HG02970 (cell line): Measurements from ENCODE around the gene PTPRT.

Source experiments
- ATAC-seq: cut with Tn5 transposase; IDR thresholded peaks from one replicate; pipeline ENCODE4 v1.9.1; 2021; ENCODE audit warnings: mild to moderate bottlenecking, moderate library complexity, moderate number of reproducible peaks; ENCODE audit not compliant: unreplicated experiment, low FRiP score

Gene PTPRT

DNA sequence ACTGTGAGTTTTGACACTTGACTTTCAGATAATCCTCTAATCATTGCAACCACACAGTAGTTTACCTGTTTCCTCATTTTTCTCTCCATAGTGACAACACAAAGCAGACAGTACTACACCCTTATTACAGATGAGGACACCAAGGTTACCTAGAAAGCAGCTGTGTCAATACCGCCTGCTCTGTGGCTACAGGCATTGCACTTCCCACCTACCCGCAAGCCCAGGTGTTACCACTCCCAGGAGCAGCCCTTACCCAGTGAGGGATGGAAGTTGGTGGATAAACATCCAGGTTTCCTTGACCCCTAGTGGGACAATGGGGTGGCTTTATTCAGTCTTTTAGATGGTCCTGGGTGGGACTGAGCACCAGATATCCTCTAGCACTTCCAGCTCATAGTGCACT is 503.6 kb downstream of the PTPRT start:
- ATAC-seq = no peak

GRCh38 chr20:42678895-42679294 is 510.8 kb downstream of the PTPRT start:
- no peak for ATAC-seq

GRCh38 chr20:42656130-42656529 is 533.6 kb downstream of the PTPRT start:
- no peak for ATAC-seq

DNA sequence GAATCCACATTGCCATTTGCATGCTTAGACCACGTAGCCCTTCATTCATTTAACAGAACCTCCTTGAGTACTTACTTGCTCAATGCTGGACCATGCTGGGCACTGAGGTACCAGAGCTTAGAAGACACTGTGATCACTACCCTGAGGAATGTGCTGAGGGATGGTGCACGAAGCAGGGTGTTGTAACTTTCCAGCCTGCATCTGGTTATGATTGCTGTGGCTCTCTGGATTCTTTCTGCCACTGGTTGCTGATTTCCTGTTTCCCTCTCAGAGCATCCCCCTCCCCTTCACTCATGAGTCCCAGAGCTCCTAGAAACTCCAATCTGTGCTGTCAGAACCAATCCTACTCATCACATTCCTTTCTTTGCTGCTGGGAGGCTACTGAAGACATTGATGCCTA is 537.4 kb downstream of the PTPRT start:
- ATAC-seq = no peak

DNA sequence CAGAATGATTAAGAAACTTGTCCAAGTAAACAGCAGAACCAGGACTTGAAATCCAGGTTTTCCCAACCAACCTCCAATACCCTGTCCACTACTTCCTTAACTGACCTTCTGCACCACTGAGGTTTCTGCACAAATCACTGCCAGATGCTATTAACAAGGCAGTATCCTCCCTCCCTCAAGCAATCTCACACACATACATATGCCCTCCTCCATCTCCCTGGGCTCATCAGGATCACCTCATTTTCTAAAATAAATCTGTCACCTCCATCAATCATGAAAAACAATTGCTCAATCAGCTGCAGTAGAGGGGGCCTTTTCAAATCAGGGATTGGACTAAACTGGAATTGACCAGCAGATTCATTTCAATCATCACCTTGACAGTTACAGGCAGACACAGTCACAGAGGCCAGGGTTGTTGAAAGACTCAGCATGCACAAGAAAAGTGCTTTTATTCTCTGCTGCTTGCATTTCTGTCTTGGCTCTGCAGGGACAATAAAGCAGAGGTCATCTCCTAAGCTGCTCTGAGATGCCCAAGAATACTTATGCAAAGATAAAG is 539.4 kb downstream of the PTPRT start:
- no peak for ATAC-seq

- ATAC-seq = no peak
These were observed 540.0 kb downstream of the PTPRT start for GRCh38 chr20:42649748-42650147.

GRCh38 chr20:42646250-42646649 is 543.5 kb downstream of the PTPRT start:
- no peak for ATAC-seq

- ATAC-seq = no peak
These were observed 547.8 kb downstream of the PTPRT start for GRCh38 chr20:42641886-42642285.

DNA sequence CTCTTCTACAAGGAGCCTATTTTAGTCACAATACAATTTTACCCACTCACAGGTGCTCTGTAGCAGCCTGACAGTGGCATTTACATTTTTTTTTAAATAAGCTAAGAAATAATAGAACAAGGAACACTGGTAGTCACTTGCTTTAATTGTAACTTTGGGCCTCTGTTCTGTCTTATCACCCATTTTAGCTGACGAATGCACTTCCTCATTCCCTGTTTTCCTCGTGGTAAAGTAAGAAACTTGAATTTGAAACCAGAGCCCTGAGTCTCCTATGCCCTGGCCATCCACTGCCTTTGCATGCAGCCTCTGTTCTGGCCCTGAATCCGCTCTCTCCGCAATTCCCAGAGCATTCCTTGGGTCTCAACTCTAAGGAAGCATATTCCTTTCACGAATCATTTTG is 550.6 kb downstream of the PTPRT start:
- no peak for ATAC-seq

DNA sequence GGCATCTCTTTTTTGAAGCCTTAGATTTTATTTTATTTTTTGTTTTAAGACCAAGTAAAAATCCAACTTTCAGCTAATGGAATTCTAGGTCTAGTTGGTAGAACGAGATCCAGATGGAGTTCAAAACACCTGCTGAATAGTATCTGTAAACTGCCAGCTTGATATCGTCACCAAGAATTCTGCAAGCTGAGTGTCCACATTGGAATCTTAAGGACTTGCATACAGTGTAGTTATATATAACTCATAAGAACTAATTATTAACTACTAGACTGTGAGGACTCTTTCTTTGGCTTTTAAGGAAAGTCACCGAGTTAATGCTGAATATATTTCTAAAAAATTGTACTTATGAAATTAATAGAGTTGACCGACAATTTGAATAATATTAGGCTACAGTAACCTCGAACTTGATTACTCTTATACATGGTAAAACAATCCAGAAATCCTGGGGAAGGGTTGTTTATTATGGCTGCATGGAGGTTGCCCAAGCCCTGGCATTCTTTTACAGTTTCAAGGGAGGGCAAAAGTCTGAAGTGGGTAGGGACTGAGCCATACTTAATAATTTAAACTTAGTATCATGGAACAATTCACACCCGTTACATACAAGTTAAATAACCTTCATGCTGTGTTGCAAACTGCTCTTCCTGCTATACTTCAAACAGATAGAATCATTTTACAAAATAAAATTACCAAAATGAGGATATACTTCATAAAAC is 553.9 kb downstream of the PTPRT start:
- ATAC-seq = no peak

- no peak for ATAC-seq
These were observed 555.5 kb downstream of the PTPRT start for GRCh38 chr20:42634156-42634555.

DNA sequence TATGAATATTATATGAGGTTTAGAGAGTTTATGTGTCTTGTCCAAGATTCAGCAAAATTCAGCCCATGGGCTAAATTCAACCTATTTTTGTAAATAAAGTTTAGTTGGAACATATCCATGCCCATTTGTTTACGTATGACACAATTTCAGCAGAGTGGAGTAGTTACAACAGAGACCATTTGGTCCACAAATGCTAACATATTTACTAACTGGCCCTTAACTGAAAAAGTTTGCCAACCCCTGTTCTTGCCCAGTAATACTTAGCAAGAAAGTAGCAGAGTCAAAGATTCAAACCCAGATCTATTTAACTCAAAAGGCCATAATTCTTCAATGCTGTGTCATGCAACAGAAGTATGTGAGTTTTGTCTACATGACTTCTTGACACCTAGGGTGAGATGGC is 561.0 kb downstream of the PTPRT start:
- no peak for ATAC-seq

DNA sequence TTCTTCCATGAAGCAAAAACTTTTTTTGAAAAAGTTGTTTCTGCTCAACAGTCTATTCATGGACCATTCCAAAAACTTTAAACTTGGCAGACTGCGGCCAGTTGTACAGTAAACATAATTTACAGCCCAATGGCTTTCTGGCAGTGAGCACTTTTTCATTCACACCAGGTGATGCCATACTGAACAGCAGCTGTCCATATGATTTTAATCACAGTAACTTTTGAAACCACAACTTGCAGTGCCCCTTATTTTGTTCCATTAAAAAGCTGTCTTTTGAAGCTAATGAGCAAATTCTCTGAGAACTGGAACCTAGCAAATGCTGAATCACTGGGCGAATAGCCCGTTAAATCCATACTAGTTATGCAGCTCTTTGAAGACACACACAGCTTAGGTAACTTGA is 576.6 kb downstream of the PTPRT start:
- ATAC-seq = no peak

GRCh38 chr20:42611889-42612837 is 577.5 kb downstream of the PTPRT start:
- no peak for ATAC-seq

- no peak for ATAC-seq
These were observed 578.3 kb downstream of the PTPRT start for GRCh38 chr20:42611423-42611822.

GRCh38 chr20:42610070-42610469 is 579.6 kb downstream of the PTPRT start:
- ATAC-seq = no peak

DNA sequence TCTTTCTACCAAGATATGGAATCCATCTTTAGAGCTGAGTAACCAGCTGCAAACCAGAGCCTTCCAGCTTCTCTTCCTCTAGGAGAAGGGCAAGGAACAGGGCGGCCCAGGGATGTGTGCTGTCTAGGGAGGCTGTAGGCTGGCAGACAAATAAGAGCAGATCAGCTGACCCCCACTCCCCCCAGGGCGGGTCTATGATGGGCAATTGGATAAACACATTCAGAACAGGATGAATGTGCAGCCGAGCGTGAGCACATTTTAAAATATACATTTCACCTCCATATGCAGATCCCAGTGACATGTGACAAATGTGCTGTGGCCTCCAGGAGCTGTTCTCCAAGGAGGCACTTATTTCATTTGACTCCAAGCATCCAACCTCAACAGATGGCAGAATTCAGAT is 580.1 kb downstream of the PTPRT start:
- ATAC-seq = no peak

- no peak for ATAC-seq
These were observed 584.4 kb downstream of the PTPRT start for GRCh38 chr20:42604998-42605956.

GRCh38 chr20:42603655-42604054 is 586.1 kb downstream of the PTPRT start:
- ATAC-seq = no peak

DNA sequence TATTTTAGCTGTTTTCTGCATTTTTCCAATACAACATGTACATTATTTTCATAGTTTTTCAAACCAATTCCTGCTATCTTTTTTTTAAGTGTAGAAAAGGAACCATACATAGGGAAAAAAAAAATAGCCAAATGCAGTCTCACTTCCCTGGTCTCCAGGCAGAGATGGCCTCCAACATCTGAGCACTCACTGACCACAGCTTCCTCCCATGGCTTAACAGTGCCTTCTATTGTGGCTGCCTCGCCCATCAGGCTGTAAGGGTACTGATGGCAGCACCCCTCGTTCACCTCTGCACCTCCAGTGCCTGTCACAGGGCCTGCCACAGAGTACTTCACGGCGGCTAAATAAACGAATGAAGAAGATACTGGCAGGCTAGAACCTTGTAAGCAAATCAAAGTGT is 591.1 kb downstream of the PTPRT start:
- no peak for ATAC-seq
